ENCODE data around the gene NTF3.

NTF3 gene

DNA sequence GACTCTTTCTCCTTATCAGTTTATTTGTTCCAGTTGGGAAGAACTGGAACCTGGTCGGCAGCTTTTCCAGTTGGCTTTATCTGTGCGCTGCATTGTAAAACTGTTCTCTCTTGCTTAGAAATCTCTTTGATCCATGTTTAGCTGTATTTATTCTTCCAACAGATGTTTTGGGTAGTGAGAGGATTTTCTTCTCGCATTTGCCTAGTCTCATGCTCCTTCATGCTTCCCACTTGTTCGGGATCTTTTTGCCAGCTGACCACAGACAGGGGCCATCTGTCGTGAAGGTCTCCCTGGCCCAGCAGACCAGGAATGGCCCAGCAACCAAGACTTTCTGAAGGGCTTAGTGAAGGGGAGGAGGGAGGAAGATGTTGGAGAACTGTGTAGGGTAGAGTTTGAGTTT lies 21.6 kb downstream of the NTF3 start:
- no peak for ATAC-seq (ENCODE audit: insufficient read depth, low read depth)
- TF ChIP-seq, protein P1, sequence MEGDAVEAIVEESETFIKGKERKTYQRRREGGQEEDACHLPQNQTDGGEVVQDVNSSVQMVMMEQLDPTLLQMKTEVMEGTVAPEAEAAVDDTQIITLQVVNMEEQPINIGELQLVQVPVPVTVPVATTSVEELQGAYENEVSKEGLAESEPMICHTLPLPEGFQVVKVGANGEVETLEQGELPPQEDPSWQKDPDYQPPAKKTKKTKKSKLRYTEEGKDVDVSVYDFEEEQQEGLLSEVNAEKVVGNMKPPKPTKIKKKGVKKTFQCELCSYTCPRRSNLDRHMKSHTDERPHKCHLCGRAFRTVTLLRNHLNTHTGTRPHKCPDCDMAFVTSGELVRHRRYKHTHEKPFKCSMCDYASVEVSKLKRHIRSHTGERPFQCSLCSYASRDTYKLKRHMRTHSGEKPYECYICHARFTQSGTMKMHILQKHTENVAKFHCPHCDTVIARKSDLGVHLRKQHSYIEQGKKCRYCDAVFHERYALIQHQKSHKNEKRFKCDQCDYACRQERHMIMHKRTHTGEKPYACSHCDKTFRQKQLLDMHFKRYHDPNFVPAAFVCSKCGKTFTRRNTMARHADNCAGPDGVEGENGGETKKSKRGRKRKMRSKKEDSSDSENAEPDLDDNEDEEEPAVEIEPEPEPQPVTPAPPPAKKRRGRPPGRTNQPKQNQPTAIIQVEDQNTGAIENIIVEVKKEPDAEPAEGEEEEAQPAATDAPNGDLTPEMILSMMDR (IDR thresholded peaks at IDR 0.05; ENCODE audit: borderline replicate concordance, extremely low read depth, low read length, poor library complexity, severe bottlenecking), result no peak
- no peak for TF ChIP-seq EZH2 (IDR thresholded peaks at IDR 0.05; ENCODE audit: borderline replicate concordance, low read depth, low read length, severe bottlenecking)
- peaks cover 10% of the 10 kb centered on the region for H3K27me3 ChIP-seq (ENCODE audit: insufficient read depth, low read length, poor library complexity)

DNA sequence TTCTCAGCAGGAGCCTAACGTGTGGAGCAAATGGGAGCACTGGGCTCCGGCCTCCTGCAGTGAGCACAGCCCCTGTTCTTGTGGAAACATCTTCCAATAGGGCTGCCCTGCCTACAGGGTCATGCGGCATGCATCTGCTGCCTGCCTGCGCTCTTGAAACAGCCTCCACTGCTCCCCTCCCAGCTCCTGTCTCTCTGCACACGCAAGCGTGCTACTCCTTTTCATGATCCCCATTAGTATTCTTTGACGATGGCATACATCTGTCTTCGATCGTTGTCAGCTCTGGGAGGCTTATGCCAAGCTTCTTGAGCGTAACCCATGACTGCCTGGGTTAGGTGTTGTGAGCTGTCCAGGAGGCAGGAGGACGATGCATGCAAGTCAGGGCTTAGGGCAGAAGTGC lies 23.1 kb downstream of the NTF3 start:
- no peak for DNase-seq

More for the DNA sequence above, 21.6 kb downstream of the NTF3 start:
- no peak overlapping the region for H3K9ac ChIP-seq (ENCODE audit: low read depth, low read length)
- H4K20me1 ChIP-seq (ENCODE audit: insufficient read depth, low read length), result no peaks in the 10 kb centered on the region
- no peaks in the 10 kb centered on the region for H3K36me3 ChIP-seq (ENCODE audit: insufficient read depth, low read length)
- no peak overlapping the region for H3K4me2 ChIP-seq (ENCODE audit: insufficient read depth, low read length)
- H3K27ac ChIP-seq (ENCODE audit: low read length), result no peak overlapping the region
- no peak overlapping the region for H2AFZ ChIP-seq (ENCODE audit: low read depth, low read length)
- no peak for DNase-seq
- no peak overlapping the region for H3K4me3 ChIP-seq (ENCODE audit: low read depth in 1 of 2, low read length in 2 of 2)
- H3K9me3 ChIP-seq (ENCODE audit: insufficient read depth, low read length, severe bottlenecking), result no peaks in the 10 kb centered on the region
- H3K4me1 ChIP-seq (ENCODE audit: insufficient read depth, low read length), result peaks cover 7% of the 10 kb centered on the region
- H3K79me2 ChIP-seq (ENCODE audit: insufficient read depth, low read length), result no peaks in the 10 kb centered on the region

GRCh38 chr12:5456030-5456429 lies 24.1 kb downstream of the NTF3 start:
- Histone ChIP-seq H2AFZ (ENCODE audit: low read depth, low read length) (no peak overlapping the region), H3K36me3 (ENCODE audit: insufficient read depth, low read length) (no peaks in the 10 kb centered on the region), H3K27me3 (ENCODE audit: insufficient read depth, low read length, poor library complexity) (peaks cover 2% of the 10 kb centered on the region), H3K9me3 (ENCODE audit: insufficient read depth, low read length, severe bottlenecking) (no peaks in the 10 kb centered on the region), H3K4me1 (ENCODE audit: insufficient read depth, low read length) (peaks cover 7% of the 10 kb centered on the region), H3K4me3 (ENCODE audit: low read depth in 1 of 2, low read length in 2 of 2) (no peak overlapping the region), H3K27ac (ENCODE audit: low read length) (no peak overlapping the region), H3K9ac (ENCODE audit: low read depth, low read length) (no peak overlapping the region), H3K79me2 (ENCODE audit: insufficient read depth, low read length) (no peaks in the 10 kb centered on the region), H3K4me2 (ENCODE audit: insufficient read depth, low read length) (no peak overlapping the region), H4K20me1 (ENCODE audit: insufficient read depth, low read length) (no peaks in the 10 kb centered on the region)
- DNase-seq (no peak), ATAC-seq (ENCODE audit: insufficient read depth, low read depth) (no peak)
- TF ChIP-seq EZH2 (IDR thresholded peaks at IDR 0.05; ENCODE audit: borderline replicate concordance, low read depth, low read length, severe bottlenecking), result no peak
- TF ChIP-seq, protein P1 (IDR thresholded peaks at IDR 0.05; ENCODE audit: borderline replicate concordance, extremely low read depth, low read length, poor library complexity, severe bottlenecking), result no peak

More for the DNA sequence above, 23.1 kb downstream of the NTF3 start:
- H3K36me3 ChIP-seq (ENCODE audit: insufficient read depth, low read length), result no peaks in the 10 kb centered on the region
- H3K4me1 ChIP-seq (ENCODE audit: insufficient read depth, low read length), result peaks cover 7% of the 10 kb centered on the region
- no peaks in the 10 kb centered on the region for H3K9me3 ChIP-seq (ENCODE audit: insufficient read depth, low read length, severe bottlenecking)
- no peak overlapping the region for H3K4me3 ChIP-seq (ENCODE audit: low read depth in 1 of 2, low read length in 2 of 2)
- H4K20me1 ChIP-seq (ENCODE audit: insufficient read depth, low read length), result no peaks in the 10 kb centered on the region
- no peak overlapping the region for H2AFZ ChIP-seq (ENCODE audit: low read depth, low read length)
- H3K27me3 ChIP-seq (ENCODE audit: insufficient read depth, low read length, poor library complexity), result peaks cover 5% of the 10 kb centered on the region
- ATAC-seq (ENCODE audit: insufficient read depth, low read depth), result no peak
- no peak overlapping the region for H3K27ac ChIP-seq (ENCODE audit: low read length)
- TF ChIP-seq, protein P1 (IDR thresholded peaks at IDR 0.05; ENCODE audit: borderline replicate concordance, extremely low read depth, low read length, poor library complexity, severe bottlenecking), result no peak
- TF ChIP-seq EZH2 (IDR thresholded peaks at IDR 0.05; ENCODE audit: borderline replicate concordance, low read depth, low read length, severe bottlenecking), result no peak
- H3K4me2 ChIP-seq (ENCODE audit: insufficient read depth, low read length), result no peak overlapping the region
- no peaks in the 10 kb centered on the region for H3K79me2 ChIP-seq (ENCODE audit: insufficient read depth, low read length)
- no peak overlapping the region for H3K9ac ChIP-seq (ENCODE audit: low read depth, low read length)

DNA sequence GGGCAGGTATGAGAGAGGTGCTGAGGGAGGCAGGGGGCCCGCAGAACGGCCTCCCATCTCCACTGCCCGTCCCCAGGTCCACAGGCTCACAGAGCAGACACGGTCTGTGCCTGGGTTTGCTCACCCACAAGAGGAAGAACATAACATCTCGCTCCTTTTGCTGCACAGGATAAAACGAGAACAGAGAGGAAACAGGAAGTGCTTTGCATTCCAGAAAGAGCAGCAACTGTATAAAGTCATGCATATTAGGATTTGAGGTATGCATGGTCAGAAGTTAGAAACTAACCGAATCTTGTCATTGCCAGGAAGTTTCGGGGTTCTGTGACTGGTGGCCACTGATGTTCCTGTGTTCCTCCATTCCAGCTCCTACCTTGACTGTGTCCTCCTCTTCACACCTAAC lies 25.0 kb downstream of the NTF3 start:
- ATAC-seq (ENCODE audit: insufficient read depth, low read depth), result no peak
- TF ChIP-seq EZH2 (IDR thresholded peaks at IDR 0.05; ENCODE audit: borderline replicate concordance, low read depth, low read length, severe bottlenecking), result no peak
- TF ChIP-seq, protein P1 (IDR thresholded peaks at IDR 0.05; ENCODE audit: borderline replicate concordance, extremely low read depth, low read length, poor library complexity, severe bottlenecking), result no peak
- no peak overlapping the region for H3K4me3 ChIP-seq (ENCODE audit: low read depth in 1 of 2, low read length in 2 of 2)
- peaks cover 7% of the 10 kb centered on the region for H3K4me1 ChIP-seq (ENCODE audit: insufficient read depth, low read length)
- H3K4me2 ChIP-seq (ENCODE audit: insufficient read depth, low read length), result no peak overlapping the region
- H2AFZ ChIP-seq (ENCODE audit: low read depth, low read length), result peak overlapping the region; percentile 40
- H3K9ac ChIP-seq (ENCODE audit: low read depth, low read length), result no peak overlapping the region
- H3K27ac ChIP-seq (ENCODE audit: low read length), result no peak overlapping the region
- H3K9me3 ChIP-seq (ENCODE audit: insufficient read depth, low read length, severe bottlenecking), result no peaks in the 10 kb centered on the region
- no peaks in the 10 kb centered on the region for H3K36me3 ChIP-seq (ENCODE audit: insufficient read depth, low read length)
- no peaks in the 10 kb centered on the region for H3K79me2 ChIP-seq (ENCODE audit: insufficient read depth, low read length)
- no peaks in the 10 kb centered on the region for H4K20me1 ChIP-seq (ENCODE audit: insufficient read depth, low read length)
- no peaks in the 10 kb centered on the region for H3K27me3 ChIP-seq (ENCODE audit: insufficient read depth, low read length, poor library complexity)
- DNase-seq, result no peak

Measured in DND-41 (cell line).